GM12874 (cell line): ENCODE results near the gene MAP1LC3B2.

Source experiments
- CTCF ChIP-seq: IDR thresholded peaks from 2 replicates; pipeline ENCODE4 v1.5.1; 2011; ENCODE audit warnings: low read depth, mild to moderate bottlenecking, control low read depth, low read length, moderate library complexity; ENCODE audit not compliant: insufficient read depth

MAP1LC3B2 gene

GRCh38 chr12:116524311-116524710 is 34.9 kb upstream of the MAP1LC3B2 start:
- no peak for TF ChIP-seq CTCF

- TF ChIP-seq CTCF = no peak
Observed at GRCh38 chr12:116524964-116525379, 34.2 kb upstream of the MAP1LC3B2 start.

- no peak for TF ChIP-seq CTCF
Observed at GRCh38 chr12:116525418-116526001, 33.7 kb upstream of the MAP1LC3B2 start.

- TF ChIP-seq CTCF = no peak
Observed at GRCh38 chr12:116528065-116528464, 31.1 kb upstream of the MAP1LC3B2 start.

- TF ChIP-seq CTCF = no peak
Observed at GRCh38 chr12:116528498-116528897, 30.7 kb upstream of the MAP1LC3B2 start.

GRCh38 chr12:116529048-116529447 is 30.1 kb upstream of the MAP1LC3B2 start:
- no peak for TF ChIP-seq CTCF

GRCh38 chr12:116529686-116530085 is 29.5 kb upstream of the MAP1LC3B2 start:
- TF ChIP-seq CTCF = no peak
